HCT116 (cell line): ENCODE data around the gene ZNF619. TPM values are rescaled to one million over a fixed set of nuclear protein-coding genes. Genes with fewer than 3 reads are reported as not detected.

Experiments
- ATAC-seq: fragments of 200-7000 bp; cut with Tn5 transposase; 2 replicates; pipeline ENCODE4 v1.9.1; 2020; ENCODE audit warnings: mild to moderate bottlenecking, moderate library complexity
- BruUV-seq: library from RNA; stranded (reverse); fragments of 400-500 nt; replicated peaks from 2 replicates; lab custom pipeline; 2021; lab: Mats Ljungman, UMichigan
- CTCF ChIA-PET: fragments of 300-600 bp; sonication (Branson Sonifier 250); formaldehyde crosslinking; loops from one replicate; lab custom pipeline; 2021; ENCODE audit warnings: antibody characterized with exemption; lab: Charles Lee
- POLR2A ChIA-PET: fragments of 300-600, 350-600 bp; sonication (Branson Sonifier 250); formaldehyde crosslinking; loops from one replicate; lab custom pipeline; 2021; ENCODE audit warnings: antibody characterized with exemption; lab: Charles Lee
- RAD21 ChIA-PET, 2 experiments: fragments of 300-600 bp; sonication (Branson Sonifier 250); formaldehyde crosslinking; loops; one replicate each; lab custom pipeline; 2023; ENCODE audit warnings: low total read pairs in 2 of 2; ENCODE audit not compliant: uncharacterized antibody in 2 of 2, unreplicated experiment in 2 of 2, low non-redundant PET in 1 of 2; lab: Charles Lee
- DNase-seq: peaks from one replicate; pipeline ENCODE4 v3.0.0-alpha.2; 2010; ENCODE audit warnings: low read depth, low spot score
- H2AFZ ChIP-seq: fragments of 200-600 bp; shearing (Covaris generic), sonication (generic); 2 replicates; pipeline ENCODE4 v1.6.1; 2017; ENCODE audit warnings: low read depth, mixed run types, mixed read lengths, antibody characterized with exemption, low read length; ENCODE audit not compliant: poor library complexity, severe bottlenecking
- H3K27ac ChIP-seq: 2 replicates; pipeline ENCODE4 v1.5.1; 2012; ENCODE audit warnings: low read depth, low read length
- H3K27me3 ChIP-seq: fragments of 200-600 bp; sonication (generic); 2 replicates; pipeline ENCODE4 v1.6.1; 2016; ENCODE audit warnings: mixed run types, low read length, mixed read lengths; ENCODE audit not compliant: insufficient read depth
- H3K36me3 ChIP-seq, 2 experiments: fragments of 200-500 bp in 1 of 2; fragments of 200-600 bp in 1 of 2; sonication (Bioruptor generic) in 1 of 2; sonication (generic) in 1 of 2; 2 replicates each; pipeline versions ENCODE4 v1.5.1 to v1.6.1; 2014 to 2016; ENCODE audit warnings: low read length in 2 of 2, inconsistent platforms in 1 of 2, mixed read lengths in 1 of 2, mixed run types in 1 of 2; ENCODE audit not compliant: insufficient read depth in 2 of 2, control insufficient read depth in 1 of 2
- H3K4me1 ChIP-seq, 2 experiments: fragments of 200-600 bp in 1 of 2; sonication (generic) in 1 of 2; 2 replicates each; pipeline versions ENCODE4 v1.5.1 to v1.6.1; 2012 to 2017; ENCODE audit warnings: low read length in 2 of 2, inconsistent platforms in 1 of 2, mild to moderate bottlenecking in 1 of 2, mixed read lengths in 1 of 2, mixed run types in 1 of 2, moderate library complexity in 1 of 2; ENCODE audit not compliant: insufficient read depth in 2 of 2, control insufficient read depth in 1 of 2
- H3K4me2 ChIP-seq: fragments of 200-600 bp; sonication (generic); 2 replicates; pipeline ENCODE4 v1.6.1; 2017; ENCODE audit warnings: mixed run types, low read length, mixed read lengths
- H3K4me3 ChIP-seq, 2 experiments: fragments of 200-600 bp in 1 of 2; sonication (generic) in 1 of 2; replicated peaks in 1 of 2; 2 replicates each; pipeline ENCODE4 v1.5.1; 2011 to 2016; ENCODE audit warnings: low read length in 2 of 2, control low read depth in 1 of 2, low read depth in 1 of 2, mild to moderate bottlenecking in 1 of 2, mixed read lengths in 1 of 2, mixed run types in 1 of 2
- H3K79me2 ChIP-seq: fragments of 200-600 bp; sonication (generic); 2 replicates; pipeline ENCODE4 v1.6.1; 2017; ENCODE audit warnings: mild to moderate bottlenecking, mixed run types, low read length, moderate library complexity, mixed read lengths; ENCODE audit not compliant: insufficient read depth
- H3K9ac ChIP-seq: fragments of 200-600 bp; sonication (generic); 2 replicates; pipeline ENCODE4 v1.6.1; 2016; ENCODE audit warnings: low read length, mixed read lengths
- H3K9me2 ChIP-seq: fragments of 200-600 bp; sonication (generic), shearing (Covaris generic); 2 replicates; pipeline ENCODE4 v1.6.1; 2017; ENCODE audit warnings: mixed run types, mild to moderate bottlenecking, moderate library complexity; ENCODE audit not compliant: insufficient read depth
- H3K9me3 ChIP-seq, 2 experiments: fragments of 200-500 bp in 1 of 2; fragments of 200-600 bp in 1 of 2; sonication (Bioruptor generic) in 1 of 2; sonication (generic) in 1 of 2; 2 replicates each; pipeline ENCODE4 v1.6.1; 2014 to 2017; ENCODE audit warnings: low read length in 2 of 2, mixed read lengths in 2 of 2, inconsistent platforms in 1 of 2, low read depth in 1 of 2, mild to moderate bottlenecking in 1 of 2, mixed run types in 1 of 2, moderate library complexity in 1 of 2; ENCODE audit not compliant: control insufficient read depth in 1 of 2, insufficient read depth in 1 of 2
- H4K20me1 ChIP-seq: fragments of 200-600 bp; sonication (generic), shearing (Covaris generic); 2 replicates; pipeline ENCODE4 v1.6.1; 2017; ENCODE audit warnings: mixed run types, mild to moderate bottlenecking, moderate library complexity; ENCODE audit not compliant: insufficient read depth
- ATF3 ChIP-seq: IDR thresholded peaks from 2 replicates; pipeline ENCODE4 v1.6.1; 2012
- EZH2 ChIP-seq: fragments of 200-600 bp; sonication (generic); IDR thresholded peaks from 2 replicates; pipeline ENCODE4 v1.6.1; 2017; ENCODE audit warnings: antibody characterized with exemption, mixed run types
- MAX ChIP-seq: IDR thresholded peaks from 2 replicates; pipeline ENCODE4 v1.6.1; 2012
- POLR2A ChIP-seq: IDR thresholded peaks from 2 replicates; pipeline ENCODE4 v1.7.0; 2011; ENCODE audit warnings: borderline replicate concordance; ENCODE audit not compliant: insufficient read depth, insufficient read length; ENCODE audit errors: extremely low read depth
- RAD21 ChIP-seq: IDR thresholded peaks from 2 replicates; pipeline ENCODE4 v1.6.1; 2012; ENCODE audit warnings: low read depth, mild to moderate bottlenecking
- REST ChIP-seq: IDR thresholded peaks from 2 replicates; pipeline ENCODE4 v1.6.1; 2012; ENCODE audit warnings: low read depth
- SIN3A ChIP-seq: IDR thresholded peaks from 2 replicates; pipeline ENCODE4 v1.6.1; 2012; ENCODE audit warnings: low read depth
- SP1 ChIP-seq: IDR thresholded peaks from 2 replicates; pipeline ENCODE4 v1.6.1; 2012; ENCODE audit warnings: low read depth
- SRF ChIP-seq: IDR thresholded peaks from 2 replicates; pipeline ENCODE4 v1.6.1; 2012; ENCODE audit warnings: low read depth
- ZNF274 ChIP-seq: fragments of 200-500 bp; sonication (Bioruptor generic); IDR thresholded peaks from 2 replicates; pipeline ENCODE4 v1.6.1; 2014; ENCODE audit warnings: mild to moderate bottlenecking, low read depth, low read length, inconsistent platforms
- intact Hi-C: fragments of 100-400 bp; cut with micrococcal nuclease; formaldehyde crosslinking; loops from 2 replicates; pipeline ENCODE4 v1.10.0; 2022
- total RNA-seq: library from RNA; stranded (reverse); gene quantifications from one replicate; pipeline ENCODE4 v1.2.1, GENCODE V29; 2021; ENCODE audit not compliant: unreplicated experiment

ZNF619 gene
- total RNA-seq, 1 experiment from 2014 or later, result 7.3 TPM

GRCh38 chr3:40518848-40519247 lies 41.9 kb downstream of the ZNF619 start:
- no peak for TF ChIP-seq EZH2
- TF ChIP-seq RAD21, result no peak
- TF ChIP-seq ATF3, result no peak
- no peak for TF ChIP-seq SIN3A
- no peak for TF ChIP-seq SP1
- TF ChIP-seq ZNF274, result no peak
- no peak for TF ChIP-seq SRF
- TF ChIP-seq POLR2A, result no peak
- TF ChIP-seq MAX, result no peak
- no peak for TF ChIP-seq REST
- no peak overlapping the region for H3K27ac ChIP-seq
- H3K4me2 ChIP-seq, result no peak overlapping the region
- no peaks in the 10 kb centered on the region for H3K79me2 ChIP-seq
- ChIA-PET CTCF (no interaction called here), POLR2A (no interaction called here), RAD21 (no interaction called here)
- intact Hi-C loops, result no loop called here
- DNase-seq (no peak), ATAC-seq (no peak)
- BruUV-seq, result no TSS peak
- peaks cover 4 to 9% of the 10 kb centered on the region in 2 experiments; a peak in 2 of 4 replicates for H3K36me3 ChIP-seq
- H4K20me1 ChIP-seq, result no peaks in the 10 kb centered on the region
- H3K4me3 ChIP-seq, result no peak overlapping the region
- H3K9me3 ChIP-seq, result no peaks in the 10 kb centered on the region
- H3K9ac ChIP-seq, result no peak overlapping the region
- no peak overlapping the region for H2AFZ ChIP-seq
- no peaks in the 10 kb centered on the region for H3K9me2 ChIP-seq
- H3K27me3 ChIP-seq, result no peaks in the 10 kb centered on the region
- H3K4me1 ChIP-seq, result peaks cover 0 to 3% of the 10 kb centered on the region in 2 experiments; a peak in 1 of 4 replicates
